22Rv1 (cell line): Measurements from ENCODE around the gene CPZ.

Experiments
- ZFX ChIP-seq: fragments of 450-650 bp; IDR thresholded peaks from 2 replicates; pipeline ENCODE4 v1.6.1; 2017; ENCODE audit warnings: antibody characterized with exemption, borderline replicate concordance
- TF ChIP-seq, protein P1 (sequence below): fragments of 450-650 bp; IDR thresholded peaks from 2 replicates; pipeline ENCODE4 v1.5.1; 2017; ENCODE audit warnings: mild to moderate bottlenecking

DNA sequence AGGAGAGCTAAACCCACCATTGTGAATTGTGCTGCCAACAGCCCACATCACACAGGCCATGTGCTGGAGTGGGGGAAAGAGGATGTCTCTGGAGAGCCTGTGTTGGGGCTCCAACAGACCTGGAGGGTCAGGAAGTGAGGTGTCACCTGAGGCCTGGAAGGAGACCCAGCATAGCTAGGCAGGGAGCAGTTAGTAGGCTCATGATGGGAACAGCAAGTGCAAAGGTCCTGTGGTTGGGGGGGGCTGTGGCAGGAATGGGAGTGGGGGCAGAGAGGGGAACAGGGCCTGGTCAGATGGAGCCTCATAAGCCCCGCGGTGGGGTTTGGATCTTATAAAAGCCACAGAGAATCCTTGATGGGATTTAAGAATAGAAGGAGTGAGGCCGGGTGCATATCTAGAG, 48.3 kb upstream of the CPZ start:
- TF ChIP-seq, protein P1, sequence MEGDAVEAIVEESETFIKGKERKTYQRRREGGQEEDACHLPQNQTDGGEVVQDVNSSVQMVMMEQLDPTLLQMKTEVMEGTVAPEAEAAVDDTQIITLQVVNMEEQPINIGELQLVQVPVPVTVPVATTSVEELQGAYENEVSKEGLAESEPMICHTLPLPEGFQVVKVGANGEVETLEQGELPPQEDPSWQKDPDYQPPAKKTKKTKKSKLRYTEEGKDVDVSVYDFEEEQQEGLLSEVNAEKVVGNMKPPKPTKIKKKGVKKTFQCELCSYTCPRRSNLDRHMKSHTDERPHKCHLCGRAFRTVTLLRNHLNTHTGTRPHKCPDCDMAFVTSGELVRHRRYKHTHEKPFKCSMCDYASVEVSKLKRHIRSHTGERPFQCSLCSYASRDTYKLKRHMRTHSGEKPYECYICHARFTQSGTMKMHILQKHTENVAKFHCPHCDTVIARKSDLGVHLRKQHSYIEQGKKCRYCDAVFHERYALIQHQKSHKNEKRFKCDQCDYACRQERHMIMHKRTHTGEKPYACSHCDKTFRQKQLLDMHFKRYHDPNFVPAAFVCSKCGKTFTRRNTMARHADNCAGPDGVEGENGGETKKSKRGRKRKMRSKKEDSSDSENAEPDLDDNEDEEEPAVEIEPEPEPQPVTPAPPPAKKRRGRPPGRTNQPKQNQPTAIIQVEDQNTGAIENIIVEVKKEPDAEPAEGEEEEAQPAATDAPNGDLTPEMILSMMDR: no peak
- TF ChIP-seq ZFX: no peak
